Neural crest cell (in vitro differentiated cells): ENCODE measurements around the gene RIPPLY3. TPM values are rescaled to one million over a fixed set of nuclear protein-coding genes. Genes with fewer than 3 reads are reported as not detected.
A peak's percentile ranks its signal among the peaks of the same experiment; 100 is the strongest.

Experiments used
- DNase-seq: peaks from one replicate; pipeline ENCODE4 v3.0.0; 2021; ENCODE audit warnings: low read depth, mixed read lengths, low spot score
- H3K27ac Mint-ChIP-seq: one replicate; pipeline ENCODE4 v1.8.0; 2021; ENCODE audit warnings: mild to moderate bottlenecking, mixed read lengths; ENCODE audit not compliant: unreplicated experiment
- H3K27me3 Mint-ChIP-seq: 2 replicates; pipeline ENCODE4 v1.8.0; 2021; ENCODE audit warnings: low read depth, mild to moderate bottlenecking, mixed read lengths
- H3K36me3 Mint-ChIP-seq: 2 replicates; pipeline ENCODE4 v1.8.0; 2021; ENCODE audit warnings: low read depth, mild to moderate bottlenecking, mixed read lengths
- H3K4me1 Mint-ChIP-seq: 2 replicates; pipeline ENCODE4 v1.8.0; 2021; ENCODE audit warnings: mixed read lengths
- H3K4me3 Mint-ChIP-seq: one replicate; pipeline ENCODE4 v1.8.0; 2021; ENCODE audit warnings: mild to moderate bottlenecking, mixed read lengths
- H3K9me3 Mint-ChIP-seq: 2 replicates; pipeline ENCODE4 v1.8.0; 2021; ENCODE audit warnings: mixed read lengths
- total RNA-seq: library from RNA; stranded (reverse); gene quantifications from 2 replicates; pipeline ENCODE4 v1.2.1, GENCODE V29; 2021
- TF ChIP-seq, protein P1 (sequence below): fragments of 200-600 bp; sonication (generic); conservative IDR thresholded peaks from 2 replicates; pipeline ENCODE4 v1.5.0; 2021; ENCODE audit warnings: antibody characterized with exemption, mild to moderate bottlenecking

The RIPPLY3 gene
- total RNA-seq, 1 donor from 2014 or later, result 3.2 TPM

DNA sequence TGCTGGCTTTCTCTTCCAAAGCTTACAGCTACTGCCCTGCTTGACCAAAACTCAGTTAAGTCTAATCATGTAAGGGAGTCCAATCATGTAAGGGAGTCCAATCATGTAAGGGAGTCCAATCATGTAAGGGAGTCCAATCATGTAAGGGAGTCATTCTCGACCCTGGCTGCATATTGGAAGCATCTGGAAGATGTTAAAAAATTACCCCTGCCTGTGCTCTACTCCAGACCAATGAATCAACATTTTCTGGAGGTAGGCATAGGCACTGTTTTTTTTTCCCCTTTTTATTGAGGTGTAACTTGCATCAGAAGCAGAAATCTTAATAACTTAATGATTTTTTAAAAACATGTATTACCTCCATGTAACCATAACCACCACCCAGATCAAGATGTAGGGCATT lies 56.9 kb downstream of the RIPPLY3 start:
- TF ChIP-seq, protein P1, sequence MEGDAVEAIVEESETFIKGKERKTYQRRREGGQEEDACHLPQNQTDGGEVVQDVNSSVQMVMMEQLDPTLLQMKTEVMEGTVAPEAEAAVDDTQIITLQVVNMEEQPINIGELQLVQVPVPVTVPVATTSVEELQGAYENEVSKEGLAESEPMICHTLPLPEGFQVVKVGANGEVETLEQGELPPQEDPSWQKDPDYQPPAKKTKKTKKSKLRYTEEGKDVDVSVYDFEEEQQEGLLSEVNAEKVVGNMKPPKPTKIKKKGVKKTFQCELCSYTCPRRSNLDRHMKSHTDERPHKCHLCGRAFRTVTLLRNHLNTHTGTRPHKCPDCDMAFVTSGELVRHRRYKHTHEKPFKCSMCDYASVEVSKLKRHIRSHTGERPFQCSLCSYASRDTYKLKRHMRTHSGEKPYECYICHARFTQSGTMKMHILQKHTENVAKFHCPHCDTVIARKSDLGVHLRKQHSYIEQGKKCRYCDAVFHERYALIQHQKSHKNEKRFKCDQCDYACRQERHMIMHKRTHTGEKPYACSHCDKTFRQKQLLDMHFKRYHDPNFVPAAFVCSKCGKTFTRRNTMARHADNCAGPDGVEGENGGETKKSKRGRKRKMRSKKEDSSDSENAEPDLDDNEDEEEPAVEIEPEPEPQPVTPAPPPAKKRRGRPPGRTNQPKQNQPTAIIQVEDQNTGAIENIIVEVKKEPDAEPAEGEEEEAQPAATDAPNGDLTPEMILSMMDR, result no peak
- Mint-ChIP-seq H3K36me3 (peaks cover 1% of the 10 kb centered on the region), H3K27ac (peak overlapping the region; percentile 46), H3K4me1 (peaks cover 52% of the 10 kb centered on the region), H3K9me3 (no peaks in the 10 kb centered on the region), H3K27me3 (no peaks in the 10 kb centered on the region), H3K4me3 (peak overlapping the region; percentile 29)
- DNase-seq, result no peak

DNA sequence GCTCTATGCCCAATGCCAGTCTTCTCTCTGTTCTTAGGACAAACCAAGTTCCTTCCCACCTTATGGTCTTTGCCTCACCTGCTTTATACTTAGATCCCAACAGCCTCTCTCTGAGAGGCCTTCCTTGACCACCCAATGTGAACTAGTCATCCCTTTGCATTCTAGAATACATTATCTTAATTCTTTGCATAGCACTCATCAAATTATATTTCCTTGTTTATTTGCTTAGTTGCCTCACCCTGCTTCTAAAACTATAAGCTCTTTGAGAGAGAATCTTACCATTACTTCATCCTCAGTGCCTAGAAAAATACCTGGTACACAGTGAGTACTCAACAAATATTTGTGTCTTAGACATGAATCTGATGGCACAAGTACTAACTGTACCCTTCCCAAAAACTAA lies 58.3 kb downstream of the RIPPLY3 start:
- DNase-seq, result no peak
- Mint-ChIP-seq H3K4me3 (peak overlapping the region; percentile 3), H3K27ac (peak overlapping the region; percentile 47), H3K36me3 (peaks cover 8% of the 10 kb centered on the region), H3K9me3 (no peaks in the 10 kb centered on the region), H3K27me3 (no peaks in the 10 kb centered on the region), H3K4me1 (peaks cover 46% of the 10 kb centered on the region)
- TF ChIP-seq, protein P1, result no peak

DNA sequence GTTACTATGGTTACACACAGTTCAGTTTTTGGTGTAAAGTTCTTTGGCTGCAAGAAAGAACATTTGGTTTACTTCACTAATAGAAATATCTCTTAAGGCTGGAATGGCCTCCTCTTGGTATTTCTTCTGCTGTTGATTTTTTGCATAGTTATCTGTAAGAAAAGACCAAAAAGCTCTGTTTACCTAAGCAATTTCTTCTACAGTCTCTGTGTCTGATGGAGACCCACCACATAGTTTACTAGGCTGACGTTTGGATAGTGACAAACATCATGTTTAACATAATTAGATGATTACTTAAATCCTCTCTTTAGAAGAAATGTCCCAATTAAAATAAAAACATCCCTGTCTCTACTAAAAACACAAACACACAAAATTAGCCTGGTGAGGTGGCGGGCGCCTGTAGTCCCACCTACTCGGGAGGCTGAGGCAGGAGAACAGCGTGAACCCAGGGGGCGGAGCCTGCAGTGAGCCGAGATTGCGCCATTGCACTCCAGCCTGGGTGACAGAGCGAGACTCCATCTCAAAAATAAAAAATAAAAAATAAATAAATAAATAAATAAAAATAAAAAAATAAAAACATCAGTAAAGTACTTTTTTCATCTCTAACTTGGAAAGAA lies 59.2 kb downstream of the RIPPLY3 start:
- H3K4me1 Mint-ChIP-seq, result peaks cover 46% of the 10 kb centered on the region
- H3K27ac Mint-ChIP-seq, result no peak overlapping the region
- H3K9me3 Mint-ChIP-seq, result no peaks in the 10 kb centered on the region
- peaks cover 8% of the 10 kb centered on the region for H3K36me3 Mint-ChIP-seq
- TF ChIP-seq, protein P1, result no peak
- no peak overlapping the region for H3K4me3 Mint-ChIP-seq
- DNase-seq, result no peak
- no peaks in the 10 kb centered on the region for H3K27me3 Mint-ChIP-seq

Other genes starting within 250 kb of the RIPPLY3 start
- gene HLCS, start 40.0 kb upstream of the RIPPLY3 start, total RNA-seq, result 18.5 and 21.9 TPM in 2 replicates
- 16.1 and 16.5 TPM in 2 replicates for gene PIGP, start 66.4 kb downstream of the RIPPLY3 start, total RNA-seq
- gene TTC3, start 66.6 kb downstream of the RIPPLY3 start, total RNA-seq, result 216 and 219 TPM in 2 replicates